Measurements from ENCODE around the gene ZNF496.

GRCh38 chr1:247334378-247335133 is 2.9 kb upstream of the ZNF496 start:
- no peak for TF ChIP-seq CTCF (conservative IDR thresholded peaks at IDR 0.05)
- TF ChIP-seq EZH2 (IDR thresholded peaks at IDR 0.05; ENCODE audit: low read depth), result no peak
